Retinal pigment epithelial cell (primary cell): ENCODE data around the gene GPR85.
"Not testable (repeated sequence)": the region's sequence is repeated elsewhere in the genome, so short reads cannot be mapped to it uniquely, and the experiment has no call there.

Source experiments
- DNase-seq: peaks from one replicate; pipeline ENCODE4 v3.0.0-alpha.2; 2010; ENCODE audit warnings: low read depth
- H3K4me3 ChIP-seq: 2 replicates; pipeline ENCODE4 v1.5.1; 2011; ENCODE audit warnings: mild to moderate bottlenecking, low read length, control low read depth, moderate library complexity
- CTCF ChIP-seq: conservative IDR thresholded peaks from 2 replicates; pipeline ENCODE4 v1.5.1; 2011; ENCODE audit warnings: low read depth, low read length, control low read depth, inconsistent platforms

GPR85 gene

GRCh38 chr7:113054938-113055337 lies 31.7 kb downstream of the GPR85 start:
- no peak for TF ChIP-seq CTCF
- DNase-seq: no peak

GRCh38 chr7:113054272-113054671 lies 32.4 kb downstream of the GPR85 start:
- H3K4me3 ChIP-seq, DNase-seq: not testable (repeated sequence)

More at GRCh38 chr7:113054938-113055337, 31.7 kb downstream of the GPR85 start:
- no peak overlapping the region for H3K4me3 ChIP-seq

GRCh38 chr7:113049221-113049620 lies 37.4 kb downstream of the GPR85 start:
- not testable (repeated sequence) for DNase-seq, H3K4me3 ChIP-seq

- TF ChIP-seq CTCF: no peak
These were observed 40.2 kb downstream of the GPR85 start for GRCh38 chr7:113046453-113046852.

GRCh38 chr7:113045379-113045778 lies 41.2 kb downstream of the GPR85 start:
- no peak for TF ChIP-seq CTCF
- no peak for DNase-seq

More at GRCh38 chr7:113046453-113046852, 40.2 kb downstream of the GPR85 start:
- no peak overlapping the region for H3K4me3 ChIP-seq
- no peak for DNase-seq

GRCh38 chr7:113044394-113044793 lies 42.2 kb downstream of the GPR85 start:
- H3K4me3 ChIP-seq: no peak overlapping the region
- no peak for TF ChIP-seq CTCF
- DNase-seq: peak; percentile 1

More at GRCh38 chr7:113045379-113045778, 41.2 kb downstream of the GPR85 start:
- H3K4me3 ChIP-seq: no peak overlapping the region

GRCh38 chr7:113040849-113041248 lies 45.8 kb downstream of the GPR85 start:
- no peak for TF ChIP-seq CTCF
- no peak for DNase-seq
- H3K4me3 ChIP-seq: no peak overlapping the region

- TF ChIP-seq CTCF: no peak
- no peak for DNase-seq
- H3K4me3 ChIP-seq: no peak overlapping the region
These were observed 52.7 kb downstream of the GPR85 start for GRCh38 chr7:113033959-113034358.
